NCI-H345 treated with DMSO at 0.1 percent for 48 hours (cell line): ENCODE results near the gene RGS18.
"Not testable (repeated sequence)": the region's sequence is repeated elsewhere in the genome, so short reads cannot be mapped to it uniquely, and the experiment has no call there.

Experiments
- DNase-seq: peaks from one replicate; lab custom pipeline; 2025; ENCODE audit not compliant: unreplicated experiment; lab: John Stamatoyannopoulos, UW

RGS18 gene

DNA sequence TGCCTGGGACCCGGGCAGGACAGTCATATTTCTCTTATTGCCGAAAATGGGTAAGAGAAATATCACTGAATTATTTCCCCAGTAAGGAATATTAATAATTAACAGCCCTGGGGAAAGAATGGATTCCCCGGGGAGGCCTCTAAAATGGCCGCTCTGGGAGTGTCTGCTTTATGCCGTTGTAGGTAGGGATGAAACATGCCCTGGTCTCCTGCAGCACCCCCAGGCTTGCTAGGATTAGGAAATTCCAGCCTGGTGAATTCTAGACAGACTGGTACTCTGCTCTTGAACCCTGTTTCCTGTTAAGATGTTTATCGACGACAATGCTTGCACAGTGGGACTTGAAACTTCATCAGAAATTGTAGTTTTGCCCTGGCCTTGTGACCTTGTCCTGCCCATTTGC lies 6.7 kb downstream of the RGS18 start:
- not testable (repeated sequence) for DNase-seq

DNA sequence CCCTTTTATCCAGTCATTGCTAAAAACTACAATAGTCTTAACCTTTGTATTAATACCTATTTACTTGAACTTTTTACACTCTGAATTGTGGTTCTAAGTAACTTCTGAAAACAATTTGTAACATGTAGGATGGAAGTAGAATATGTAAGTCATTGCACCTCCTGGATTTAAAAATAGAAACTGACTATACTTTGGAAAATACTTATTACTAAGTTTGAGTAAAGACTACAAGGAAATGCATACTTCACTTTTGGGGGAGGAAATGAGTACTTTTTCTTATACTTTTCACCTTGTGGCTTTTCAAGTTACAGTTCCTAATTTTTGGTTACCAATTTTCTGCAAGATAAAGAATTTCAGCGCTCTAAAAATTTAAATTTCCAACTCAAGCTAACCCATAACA lies 8.7 kb downstream of the RGS18 start:
- no peak for DNase-seq

DNA sequence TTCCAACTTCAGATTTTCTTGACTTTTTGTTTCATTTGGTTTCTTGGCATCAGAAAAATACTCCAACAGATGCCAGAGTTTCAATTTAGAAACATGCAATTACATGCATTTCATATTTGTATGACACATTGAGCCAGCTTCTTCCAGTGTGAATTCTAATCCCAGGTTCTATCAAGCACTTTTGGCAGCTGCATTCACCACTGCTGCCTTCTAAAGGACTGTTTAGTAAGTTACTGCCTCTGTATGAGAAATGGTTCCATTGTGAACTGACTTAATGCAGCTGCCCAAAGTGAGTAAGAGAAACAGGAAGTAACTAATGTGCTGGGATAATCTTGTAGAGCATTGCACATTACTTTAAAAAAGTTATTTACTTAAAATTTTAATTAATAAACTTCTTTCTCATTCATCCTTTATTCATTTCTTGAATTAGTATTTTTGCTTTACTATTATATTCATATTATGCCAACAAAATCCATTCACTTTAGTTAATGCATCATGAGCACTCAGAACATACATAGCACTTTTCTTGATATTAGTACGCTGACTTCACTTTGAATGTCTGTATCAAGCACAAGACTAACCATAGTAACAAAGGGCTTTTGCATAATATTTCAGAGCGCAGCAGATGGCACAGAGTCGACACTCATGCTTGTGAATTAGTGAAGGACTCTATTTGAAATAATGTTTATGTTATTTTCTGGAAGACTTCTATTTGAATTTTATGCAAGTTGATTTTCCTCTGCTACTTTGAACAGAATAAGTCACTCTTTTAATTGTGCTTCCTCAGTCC lies 9.8 kb downstream of the RGS18 start:
- no peak for DNase-seq

GRCh38 chr1:192168964-192169363 lies 10.7 kb downstream of the RGS18 start:
- no peak for DNase-seq

GRCh38 chr1:192170196-192170984 lies 12.1 kb downstream of the RGS18 start:
- DNase-seq, result no peak

DNA sequence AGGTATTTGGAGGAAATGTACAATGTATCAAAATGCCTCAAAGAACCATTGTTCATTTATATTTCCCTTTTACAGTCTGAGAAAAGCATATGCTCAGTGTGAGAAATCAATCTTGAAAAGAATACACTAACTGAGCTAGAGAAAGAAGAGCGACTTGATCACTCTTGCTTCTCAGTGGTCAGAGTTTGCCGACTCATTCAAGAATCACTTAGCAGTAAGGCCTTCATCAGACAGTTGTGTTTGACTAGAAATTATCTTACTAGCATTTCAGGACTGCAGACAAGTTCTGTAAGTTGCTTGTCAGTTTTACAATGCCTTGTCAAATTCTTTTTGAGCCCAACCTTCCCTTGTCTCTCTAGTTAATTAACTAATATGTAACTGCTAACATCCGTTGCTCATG lies 12.9 kb downstream of the RGS18 start:
- DNase-seq, result no peak

- DNase-seq, result no peak
These were observed 17.7 kb downstream of the RGS18 start for GRCh38 chr1:192175971-192176370.

GRCh38 chr1:192183788-192184187 lies 25.5 kb downstream of the RGS18 start:
- DNase-seq, result no peak

GRCh38 chr1:192186197-192186596 lies 27.9 kb downstream of the RGS18 start:
- no peak for DNase-seq

- no peak for DNase-seq
These were observed 31.8 kb downstream of the RGS18 start for GRCh38 chr1:192190066-192190465.

DNA sequence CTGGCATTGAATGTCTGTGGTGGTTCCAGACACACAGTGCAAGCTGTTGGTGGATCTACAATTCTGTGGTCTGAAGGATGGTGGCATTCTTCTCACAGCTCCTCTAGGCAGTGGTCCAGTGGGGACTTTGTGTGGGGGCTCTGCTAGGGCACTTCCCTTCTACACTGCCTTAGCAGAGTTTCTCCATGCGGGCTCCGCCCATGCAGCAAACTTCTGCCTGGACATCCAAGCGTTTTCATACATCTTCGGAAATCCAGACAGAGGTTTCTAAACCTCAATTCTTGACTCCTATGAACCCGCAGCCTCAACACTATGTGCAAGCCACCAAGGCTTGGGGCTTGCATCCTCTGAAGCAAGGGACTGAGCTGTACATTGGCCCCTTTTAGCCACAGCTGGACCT lies 43.0 kb downstream of the RGS18 start:
- DNase-seq, result no peak

- no peak for DNase-seq
These were observed 66.1 kb downstream of the RGS18 start for GRCh38 chr1:192224396-192224795.

- DNase-seq, result no peak
These were observed 66.6 kb downstream of the RGS18 start for GRCh38 chr1:192224846-192225245.

DNA sequence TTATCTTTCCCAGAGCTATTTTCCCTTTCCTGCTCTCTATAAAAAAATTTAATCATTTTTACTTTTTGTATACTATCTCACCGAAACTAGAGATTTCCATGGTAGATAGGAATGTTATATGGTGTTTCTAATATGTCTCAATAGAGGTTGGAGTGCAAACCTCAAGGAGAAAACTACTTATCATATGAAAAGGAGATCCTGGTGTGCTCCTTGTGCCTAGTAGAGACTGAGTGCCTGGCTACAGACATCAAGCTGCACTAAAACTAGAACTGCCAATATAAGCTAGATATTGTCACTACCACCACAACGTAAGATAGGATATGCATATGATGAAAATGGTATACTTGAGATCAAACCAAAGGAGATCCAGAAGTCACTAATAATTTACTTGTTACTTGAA lies 67.0 kb downstream of the RGS18 start:
- no peak for DNase-seq

- no peak for DNase-seq
These were observed 67.4 kb downstream of the RGS18 start for GRCh38 chr1:192225703-192226102.

DNA sequence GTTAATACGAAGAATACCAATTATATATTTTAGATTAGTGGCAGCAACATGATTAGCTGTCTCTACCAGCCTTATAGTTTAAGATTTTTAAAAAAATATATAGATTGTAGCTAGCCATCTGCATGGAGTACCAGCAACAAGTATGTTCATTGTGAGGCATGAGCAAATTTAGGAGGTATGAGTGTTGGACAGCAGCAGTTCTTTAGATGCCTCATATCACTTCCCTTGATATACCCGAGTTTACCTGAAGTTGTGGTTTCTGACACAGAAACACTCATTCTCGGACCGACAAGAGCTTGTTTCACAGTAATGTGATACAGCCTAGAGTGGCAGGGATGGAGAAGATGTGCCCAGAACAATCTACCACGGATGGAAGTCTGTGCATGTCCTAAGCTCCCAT lies 69.1 kb downstream of the RGS18 start:
- no peak for DNase-seq

- not testable (repeated sequence) for DNase-seq
These were observed 69.7 kb downstream of the RGS18 start for GRCh38 chr1:192227980-192228379.

- no peak for DNase-seq
These were observed 74.7 kb downstream of the RGS18 start for GRCh38 chr1:192232817-192233417.

- DNase-seq, result no peak
These were observed 76.9 kb downstream of the RGS18 start for GRCh38 chr1:192235127-192235526.
